ENCODE results near the gene GTPBP4.
"Not testable (repeated sequence)": the region's sequence is repeated elsewhere in the genome, so short reads cannot be mapped to it uniquely, and the experiment has no call there.

GTPBP4 gene

DNA sequence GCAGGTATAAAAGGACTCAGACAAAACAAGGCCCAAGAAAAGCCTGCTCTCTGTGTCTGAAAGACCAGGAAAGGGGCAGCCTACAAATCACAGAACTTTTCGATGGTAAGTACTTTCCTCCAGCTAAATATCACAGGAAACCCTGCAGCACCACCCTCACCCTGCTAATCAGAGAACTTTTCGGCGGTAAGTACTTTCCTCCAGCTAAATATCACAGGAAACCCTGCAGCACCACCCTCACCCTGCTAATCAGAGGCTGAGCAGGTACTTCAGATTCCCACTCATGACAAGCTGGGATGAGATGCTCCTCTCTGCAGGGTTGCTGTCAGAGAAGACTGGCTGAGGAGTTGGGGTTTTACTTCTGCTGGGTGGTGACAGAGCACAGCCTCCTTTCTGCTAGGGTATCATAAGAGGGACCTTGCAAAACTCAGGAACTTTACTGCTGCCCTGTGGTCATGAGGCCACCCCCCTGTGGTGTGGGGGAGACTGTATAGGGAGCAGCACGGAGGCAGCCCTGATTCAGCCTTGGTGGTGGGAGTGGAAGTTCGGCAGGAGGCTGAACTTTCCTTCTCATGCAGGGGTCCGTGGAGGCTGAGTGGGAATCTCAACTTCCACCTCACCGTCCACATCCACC lies 75.1 kb downstream of the GTPBP4 start:
- DNase-seq: no peak

DNA sequence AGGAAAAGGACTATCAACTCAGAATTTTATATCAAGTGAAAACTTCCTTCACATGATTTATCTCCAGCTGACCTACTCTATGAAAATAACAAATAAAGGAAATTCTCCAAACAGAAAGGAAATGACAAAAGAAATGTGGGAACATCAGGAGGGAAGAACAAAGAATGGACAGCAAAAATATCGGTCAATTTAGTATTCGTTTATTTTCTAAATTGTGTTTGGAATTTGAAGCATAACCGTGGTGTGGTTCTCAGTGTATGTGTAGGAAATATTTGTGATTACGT lies 76.7 kb downstream of the GTPBP4 start:
- no peak for DNase-seq

DNA sequence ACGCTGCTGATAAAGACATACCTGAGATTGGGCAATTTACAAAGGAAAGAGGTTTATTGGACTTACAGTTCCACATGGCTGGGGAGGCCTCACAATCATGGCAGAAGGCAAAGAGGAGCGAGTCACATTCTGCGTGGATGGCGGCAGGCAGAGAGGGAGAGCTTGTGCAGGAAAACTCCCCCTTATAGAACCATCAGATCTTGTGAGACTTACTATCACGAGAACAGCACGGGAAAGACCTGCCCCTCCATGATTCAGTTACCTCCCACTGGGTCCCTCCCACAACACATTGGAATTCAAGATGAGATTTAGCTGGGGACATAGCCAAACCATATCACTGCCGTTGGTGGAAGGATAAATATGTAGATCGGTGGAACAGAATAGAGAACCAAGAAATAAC lies 78.5 kb downstream of the GTPBP4 start:
- not testable (repeated sequence) for DNase-seq

DNA sequence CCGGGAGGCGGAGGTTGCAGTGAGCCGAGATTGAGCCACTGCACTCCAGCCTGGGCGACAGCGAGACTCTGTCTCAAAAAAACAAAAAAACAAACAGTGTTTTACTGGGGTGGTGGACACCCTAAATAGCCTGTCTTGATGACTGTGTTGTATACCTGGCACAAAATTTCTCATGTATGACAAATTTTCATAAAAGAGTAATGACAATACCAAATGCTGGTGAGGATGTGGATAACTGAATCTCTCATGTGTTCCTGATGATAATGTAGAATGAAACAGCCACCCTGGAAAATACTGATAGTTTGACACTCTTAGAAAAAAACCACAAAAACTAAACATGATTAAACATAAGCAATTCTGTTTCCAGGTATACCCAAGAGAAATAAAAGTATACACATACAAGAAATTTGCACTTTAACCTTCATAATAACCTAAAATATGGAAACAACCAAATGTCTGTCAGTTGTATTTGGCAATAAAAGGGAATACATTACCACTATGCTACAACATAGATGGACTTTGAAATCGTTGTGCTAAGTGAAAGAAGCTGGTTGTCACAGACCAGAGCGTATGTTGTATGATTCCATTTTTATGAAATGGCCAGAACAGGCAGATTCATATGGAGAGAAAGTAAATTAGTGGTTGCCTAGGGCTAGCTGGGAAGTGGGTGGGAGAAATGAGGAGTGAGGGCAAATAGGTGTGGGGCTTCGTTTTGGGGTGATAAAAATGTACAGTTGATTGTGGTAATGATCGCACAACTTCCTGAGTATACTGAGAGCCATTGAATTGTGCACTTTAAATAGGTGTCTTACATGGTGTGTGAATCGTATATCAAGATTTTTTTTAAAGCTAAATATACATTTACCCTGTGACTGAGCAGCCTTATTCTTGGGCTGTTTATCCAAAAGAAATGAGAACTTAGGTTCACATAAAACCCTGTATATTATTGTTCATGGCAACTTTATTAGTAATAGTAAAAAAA lies 80.4 kb downstream of the GTPBP4 start:
- no peak for DNase-seq
